HG02610 (cell line): ENCODE results near the gene TAL1.
"Not testable (repeated sequence)": the region's sequence is repeated elsewhere in the genome, so short reads cannot be mapped to it uniquely, and the experiment has no call there.

Source experiments
- ATAC-seq: cut with Tn5 transposase; IDR thresholded peaks from one replicate; pipeline ENCODE4 v1.9.1; 2021; ENCODE audit warnings: mild to moderate bottlenecking, moderate library complexity; ENCODE audit not compliant: unreplicated experiment

TAL1 gene

DNA sequence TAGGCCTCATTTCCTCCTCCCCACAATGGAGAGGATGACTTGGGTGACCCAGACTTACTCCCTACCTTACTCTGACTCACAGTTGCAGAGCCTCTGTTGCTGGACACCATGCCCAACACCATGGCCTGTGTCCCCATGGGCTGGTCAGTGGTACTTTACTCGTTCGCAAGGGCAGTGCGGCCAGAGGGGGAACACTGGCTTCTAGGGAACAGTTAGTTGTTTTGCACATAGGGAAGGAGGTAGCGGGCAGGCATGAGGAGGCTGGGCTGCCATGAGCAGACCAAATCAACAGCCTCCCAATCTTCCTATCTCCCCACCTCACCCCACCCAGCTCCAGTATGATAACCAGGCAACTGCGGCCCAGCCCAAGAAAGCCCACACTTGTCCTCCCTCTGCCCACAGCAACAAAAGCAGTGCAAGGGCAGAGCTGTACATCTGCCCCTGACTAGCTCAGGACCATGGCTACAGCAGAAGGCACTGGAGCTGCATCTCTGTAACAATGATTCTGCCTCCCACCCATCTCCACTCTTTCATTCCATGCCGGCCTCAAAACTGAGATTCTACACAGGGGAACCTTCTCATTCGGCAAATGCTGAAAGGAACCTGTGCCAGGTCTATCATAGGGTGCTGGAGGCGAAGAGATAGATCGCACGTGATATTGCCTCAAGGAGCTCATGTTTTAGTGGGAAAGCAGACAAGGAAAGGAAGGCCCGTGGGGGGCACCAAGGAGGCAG, 18.6 kb downstream of the TAL1 start:
- no peak for ATAC-seq

DNA sequence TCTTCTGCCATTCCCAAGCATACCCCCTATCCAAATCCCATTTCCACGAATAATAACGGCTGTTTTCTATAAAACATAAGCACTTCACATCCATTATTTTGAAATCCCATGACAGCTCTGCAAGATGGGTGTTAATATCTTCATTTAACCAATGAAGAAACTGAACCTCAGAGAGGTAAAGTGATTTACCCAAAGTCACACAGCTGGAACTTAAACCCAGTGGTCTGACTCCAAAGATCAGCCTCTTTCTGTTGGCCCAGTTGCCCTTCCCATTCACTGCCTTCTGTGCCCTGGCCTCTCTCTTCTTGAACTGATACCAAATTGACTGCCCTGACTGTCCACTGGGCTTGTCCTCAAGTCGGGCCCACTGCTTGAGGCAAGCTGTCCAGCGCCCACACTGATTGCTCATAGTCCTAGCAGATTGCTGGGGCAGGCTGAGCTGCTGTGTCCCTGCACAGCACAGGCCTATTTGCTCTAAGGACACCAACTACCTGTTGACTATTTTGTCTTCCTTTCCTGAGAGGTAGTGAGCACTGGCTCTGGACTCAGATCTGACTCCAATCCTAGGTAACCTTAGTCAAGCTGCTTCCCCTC, 19.3 kb downstream of the TAL1 start:
- no peak for ATAC-seq

DNA sequence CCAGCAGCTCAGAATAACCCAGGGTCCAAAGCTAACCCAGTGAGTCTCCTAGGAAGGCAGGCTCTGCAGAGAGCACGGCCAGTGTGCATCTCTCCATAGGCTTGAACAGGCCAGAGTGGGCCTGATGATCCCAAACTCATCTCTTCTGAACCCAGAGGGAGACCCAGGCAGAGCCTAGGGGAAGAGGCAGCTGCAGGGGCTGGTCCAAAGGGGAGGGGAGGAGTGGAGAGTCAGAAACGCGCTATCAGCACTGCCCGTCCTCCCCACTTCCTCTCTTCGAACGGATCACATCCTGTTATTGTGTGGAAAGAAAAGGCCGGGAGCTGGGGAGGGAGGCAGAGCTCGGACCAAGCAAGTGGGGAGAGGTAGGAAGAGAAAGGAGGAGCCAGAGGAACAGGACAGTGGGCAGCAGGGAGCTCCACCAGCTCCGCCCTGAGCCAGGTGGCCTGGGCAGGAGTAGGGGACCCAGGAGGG, 20.2 kb downstream of the TAL1 start:
- ATAC-seq: no peak

DNA sequence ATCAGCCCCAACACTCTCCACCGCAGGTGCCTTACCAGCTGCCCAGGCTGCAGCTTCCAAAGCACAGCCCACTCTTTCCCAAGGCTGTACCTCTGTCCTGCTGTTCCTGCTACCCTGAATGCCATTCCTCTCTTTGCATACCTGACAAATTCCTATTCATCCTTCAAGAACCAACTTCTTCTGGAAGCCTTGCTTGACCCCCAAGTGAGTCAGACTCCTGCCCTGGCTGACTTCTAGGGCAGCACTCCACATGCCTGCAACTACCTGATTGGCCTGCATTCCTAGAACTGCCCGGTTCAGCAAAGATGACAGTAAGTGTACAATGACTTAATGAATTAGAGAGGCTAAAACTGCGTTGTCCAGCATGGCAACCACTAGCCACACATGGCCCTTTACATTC, 21.4 kb downstream of the TAL1 start:
- no peak for ATAC-seq

DNA sequence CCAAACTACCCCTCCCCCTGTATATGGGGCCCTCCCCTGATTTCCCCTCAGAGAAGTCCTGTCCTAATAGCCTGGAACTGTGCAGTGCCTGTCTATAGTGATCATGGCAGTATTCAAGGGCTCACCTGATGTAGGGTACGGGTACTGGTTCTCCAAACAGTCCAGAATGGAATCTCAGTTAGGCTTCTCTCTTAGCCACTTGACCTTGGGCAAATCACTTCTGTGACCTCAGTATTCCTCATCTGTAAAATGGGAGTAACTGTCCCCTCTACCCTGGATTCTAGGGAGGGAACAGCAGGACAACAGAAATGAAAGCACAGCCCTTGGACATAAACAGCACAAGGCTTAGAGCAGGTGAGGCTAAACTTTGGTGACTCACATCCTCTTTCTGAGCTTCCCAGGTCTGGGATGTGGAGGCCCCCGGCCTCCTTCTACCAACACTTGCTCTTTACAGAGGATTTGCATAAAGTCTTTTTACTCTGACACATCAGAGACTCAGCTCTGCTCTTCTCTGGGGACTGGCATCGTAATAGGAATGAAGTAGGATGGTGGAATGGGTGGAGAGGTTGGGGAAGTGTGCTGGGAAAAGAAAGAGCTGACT, 22.2 kb downstream of the TAL1 start:
- ATAC-seq: no peak

DNA sequence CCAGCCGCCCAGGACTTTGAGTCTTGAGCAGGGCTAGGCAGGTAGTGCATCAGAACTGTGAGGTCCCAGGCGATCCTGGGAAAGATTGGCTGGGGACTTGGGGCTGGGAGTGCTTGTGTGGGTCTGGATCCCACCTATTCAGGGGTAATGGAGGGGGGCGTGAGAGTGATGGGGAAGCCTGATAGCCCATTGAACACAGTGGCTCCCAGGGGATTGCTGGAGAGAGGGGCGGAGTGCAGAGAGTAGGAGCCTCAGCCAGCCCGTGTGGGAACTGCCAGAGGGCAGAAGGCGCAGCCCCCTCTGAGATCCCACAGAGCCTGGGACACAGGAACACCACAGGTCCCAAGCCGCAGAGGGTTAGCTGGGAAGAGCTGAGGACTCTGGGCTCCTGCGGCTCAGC, 22.9 kb downstream of the TAL1 start:
- ATAC-seq: no peak

DNA sequence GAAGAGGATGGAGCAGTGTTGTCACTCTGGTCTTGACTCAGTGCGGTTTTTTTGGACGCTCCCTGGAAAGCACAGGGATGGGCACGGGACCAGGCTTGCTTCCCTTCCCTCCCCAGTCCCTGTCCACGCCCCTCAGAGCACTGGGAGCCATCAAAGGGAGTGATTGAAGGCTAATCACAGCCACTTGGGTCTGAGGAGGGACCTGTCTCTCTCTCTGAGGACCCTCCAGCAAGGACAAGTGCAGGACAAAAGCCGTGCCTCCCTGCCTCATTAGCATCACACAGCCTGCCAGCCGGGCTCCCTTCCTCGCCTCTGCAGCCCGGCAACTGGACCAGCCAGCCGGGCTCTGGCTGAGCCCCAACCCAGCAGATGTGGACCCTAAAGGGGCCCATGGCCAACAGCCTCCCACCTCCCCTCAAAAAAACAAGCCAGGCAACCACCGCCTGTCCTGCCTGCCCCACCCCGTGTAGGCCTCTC, 23.6 kb downstream of the TAL1 start:
- no peak for ATAC-seq

DNA sequence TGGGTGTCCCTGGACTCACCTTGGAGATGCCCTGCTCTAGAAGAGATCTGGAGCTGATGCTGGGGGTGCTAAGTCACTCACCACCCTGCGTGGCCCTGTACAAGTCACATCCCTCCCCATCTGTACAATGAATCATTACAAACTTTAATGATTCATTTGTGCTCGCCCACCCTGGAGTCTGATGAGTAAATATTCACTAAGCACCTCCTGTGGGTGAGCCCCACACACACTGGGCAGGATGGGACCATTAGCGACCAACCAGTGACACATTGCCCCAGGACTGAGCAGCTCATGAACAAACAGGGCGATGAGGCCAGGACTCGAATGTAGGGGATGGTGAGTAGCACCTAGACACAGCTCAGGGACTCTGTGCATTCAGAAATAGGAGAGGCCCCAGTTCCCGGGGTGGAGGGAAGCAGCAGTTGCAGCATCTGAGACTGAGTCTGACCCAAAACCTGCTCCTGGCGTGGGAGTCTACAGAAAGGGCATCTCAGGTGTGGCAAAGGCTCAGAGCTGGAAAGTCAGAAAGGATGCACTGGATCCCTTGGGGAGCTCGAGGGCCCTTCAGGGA, 24.1 kb downstream of the TAL1 start:
- ATAC-seq: no peak

DNA sequence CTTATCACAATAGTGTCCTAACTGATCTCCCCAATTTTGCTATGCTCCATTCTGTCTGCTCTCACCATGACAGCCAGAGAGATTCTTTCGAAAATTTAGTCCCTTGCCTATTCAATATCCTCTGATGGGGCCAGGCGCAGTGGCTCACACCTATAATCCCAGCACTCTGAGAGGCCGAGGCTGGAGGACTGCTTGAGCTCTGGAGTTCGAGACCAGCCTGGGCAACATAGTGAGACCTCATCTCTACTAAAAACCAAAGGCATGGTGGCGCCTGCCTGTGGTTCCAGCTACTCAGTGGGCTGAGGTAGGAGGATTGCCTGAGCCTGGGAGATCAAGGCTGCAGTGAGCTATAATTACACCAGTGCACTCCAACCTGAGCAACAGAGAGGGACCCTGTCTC, 26.1 kb downstream of the TAL1 start:
- ATAC-seq: no peak

DNA sequence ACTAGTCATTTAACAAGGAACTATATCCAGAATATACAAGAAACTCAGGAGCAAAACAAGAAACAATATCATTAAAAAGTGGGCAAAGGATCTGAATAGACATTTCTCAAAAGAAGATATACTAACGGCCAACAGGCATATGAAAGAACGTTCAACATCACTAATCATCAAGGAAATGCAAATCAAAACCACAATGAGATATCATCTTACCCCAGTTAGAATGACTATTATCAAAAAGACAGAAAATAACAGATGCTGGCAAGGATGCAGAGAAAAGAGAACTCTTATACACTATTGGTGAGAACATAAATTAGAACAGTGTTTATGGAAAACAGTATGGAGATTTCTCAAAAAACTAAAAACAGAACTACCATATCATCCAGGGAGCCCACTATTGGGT, 28.5 kb downstream of the TAL1 start:
- ATAC-seq: not testable (repeated sequence)

DNA sequence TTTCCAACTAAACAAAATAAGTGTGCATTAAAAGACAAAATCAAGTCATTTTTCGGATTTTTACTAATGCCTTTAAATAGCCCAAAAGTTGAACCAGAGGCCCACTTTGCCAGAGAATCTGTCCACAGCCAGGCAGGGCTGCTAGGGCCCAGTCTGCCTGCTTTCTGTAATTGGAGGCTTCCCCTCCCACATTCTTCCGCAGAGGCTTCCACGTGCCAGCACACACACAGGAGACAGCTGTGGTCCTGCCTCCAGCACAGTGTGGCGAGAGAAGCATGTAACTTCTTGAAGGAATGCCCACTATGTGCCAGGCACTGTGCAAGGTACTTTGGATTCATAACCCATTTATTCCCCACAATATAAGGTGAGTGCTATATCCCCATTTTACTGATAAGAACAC, 30.8 kb downstream of the TAL1 start:
- no peak for ATAC-seq

DNA sequence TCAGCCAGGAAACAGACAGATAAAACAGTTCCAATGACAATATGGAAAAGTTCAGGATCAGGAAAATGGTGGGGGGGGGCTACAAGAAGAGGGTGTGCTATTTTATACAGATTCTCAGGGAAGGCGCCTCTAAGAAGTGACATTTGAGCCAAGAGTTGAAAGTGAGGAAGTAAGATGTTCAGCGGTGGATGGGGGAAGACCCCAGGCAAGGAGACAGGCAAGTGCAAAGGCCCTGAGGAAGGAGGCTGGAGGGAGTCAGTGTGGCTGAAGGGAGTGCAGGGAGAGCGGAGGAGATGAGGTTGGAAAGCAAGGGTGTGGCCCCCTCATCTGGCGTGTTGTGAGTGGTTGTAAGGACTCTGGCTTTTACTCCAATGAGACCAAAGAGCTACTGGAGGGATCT, 33.8 kb downstream of the TAL1 start:
- no peak for ATAC-seq

DNA sequence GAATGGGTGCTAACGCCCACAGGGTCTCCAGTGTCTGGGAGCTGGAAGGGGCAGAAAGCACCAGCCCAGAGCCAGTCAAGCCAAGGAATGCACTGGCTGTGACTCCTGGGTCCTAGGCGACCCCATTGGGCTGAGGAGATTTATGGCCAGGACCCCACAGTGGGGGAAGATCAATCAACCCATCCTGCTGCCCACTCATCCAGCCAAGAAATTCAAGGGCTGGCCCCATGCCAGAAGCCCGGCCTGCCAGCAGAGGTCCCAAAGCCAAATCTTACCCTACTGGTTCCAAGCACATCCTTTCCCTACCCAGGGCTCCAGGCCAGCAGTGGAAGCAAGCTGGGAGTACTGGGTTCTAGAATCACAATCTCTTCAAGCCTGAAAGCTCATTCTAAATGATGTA, 35.4 kb downstream of the TAL1 start:
- no peak for ATAC-seq

DNA sequence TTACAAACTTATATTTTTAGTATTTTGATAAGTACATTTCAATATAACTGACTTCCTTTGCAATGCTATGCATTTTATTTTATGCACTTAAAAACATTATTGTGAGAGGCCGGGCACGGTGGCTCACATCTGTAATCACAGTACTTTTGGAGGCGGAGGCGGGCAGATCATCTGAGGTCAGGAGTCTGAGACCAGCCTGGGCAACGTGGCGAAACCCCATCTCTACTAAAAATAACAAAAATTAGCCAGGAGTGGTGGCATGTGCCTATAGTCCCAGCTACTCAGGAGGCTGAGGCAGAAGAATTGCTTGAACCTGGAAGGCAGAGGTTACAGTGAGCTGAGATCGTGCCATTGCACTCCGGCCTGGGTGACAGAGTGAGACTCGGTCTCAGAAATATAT, 36.0 kb downstream of the TAL1 start:
- ATAC-seq: not testable (repeated sequence)

DNA sequence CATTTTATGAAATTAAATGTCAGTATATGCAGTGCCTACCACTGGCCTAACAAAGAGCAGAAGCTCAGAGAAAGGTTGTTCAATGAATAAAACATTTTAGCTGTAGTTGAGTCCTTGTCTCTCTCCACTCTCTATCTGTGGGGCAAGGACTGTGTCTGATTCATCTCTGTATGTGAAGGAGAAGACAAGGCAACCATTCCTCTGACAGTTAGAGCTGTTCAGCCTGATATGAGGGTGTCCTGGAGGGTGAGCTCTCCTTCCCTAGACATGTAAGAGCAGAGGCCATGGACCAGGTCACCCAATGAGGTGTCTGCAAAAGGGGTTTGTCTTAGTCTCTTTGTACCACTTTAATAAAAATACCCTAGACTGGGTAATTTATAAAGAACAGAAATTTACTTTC, 37.7 kb downstream of the TAL1 start:
- ATAC-seq: no peak

DNA sequence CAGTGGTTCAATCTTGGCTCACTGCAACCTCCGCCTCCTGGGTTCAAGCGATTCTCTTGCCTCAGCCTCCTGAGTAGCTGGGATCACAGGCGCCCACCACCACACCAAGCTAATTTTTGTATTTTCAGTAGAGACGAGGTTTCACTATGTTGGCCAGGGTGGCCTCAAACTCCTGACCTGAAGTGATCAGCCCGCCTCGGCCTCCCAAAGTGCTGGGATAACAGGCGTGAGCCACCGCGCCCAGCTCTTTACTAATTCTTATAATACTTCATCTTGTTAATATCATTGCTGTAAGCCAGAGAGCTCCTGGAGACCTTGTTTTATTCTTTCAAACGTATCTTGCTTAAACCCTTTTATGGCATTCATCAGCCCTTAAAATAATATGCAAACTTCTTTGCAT, 38.5 kb downstream of the TAL1 start:
- not testable (repeated sequence) for ATAC-seq

DNA sequence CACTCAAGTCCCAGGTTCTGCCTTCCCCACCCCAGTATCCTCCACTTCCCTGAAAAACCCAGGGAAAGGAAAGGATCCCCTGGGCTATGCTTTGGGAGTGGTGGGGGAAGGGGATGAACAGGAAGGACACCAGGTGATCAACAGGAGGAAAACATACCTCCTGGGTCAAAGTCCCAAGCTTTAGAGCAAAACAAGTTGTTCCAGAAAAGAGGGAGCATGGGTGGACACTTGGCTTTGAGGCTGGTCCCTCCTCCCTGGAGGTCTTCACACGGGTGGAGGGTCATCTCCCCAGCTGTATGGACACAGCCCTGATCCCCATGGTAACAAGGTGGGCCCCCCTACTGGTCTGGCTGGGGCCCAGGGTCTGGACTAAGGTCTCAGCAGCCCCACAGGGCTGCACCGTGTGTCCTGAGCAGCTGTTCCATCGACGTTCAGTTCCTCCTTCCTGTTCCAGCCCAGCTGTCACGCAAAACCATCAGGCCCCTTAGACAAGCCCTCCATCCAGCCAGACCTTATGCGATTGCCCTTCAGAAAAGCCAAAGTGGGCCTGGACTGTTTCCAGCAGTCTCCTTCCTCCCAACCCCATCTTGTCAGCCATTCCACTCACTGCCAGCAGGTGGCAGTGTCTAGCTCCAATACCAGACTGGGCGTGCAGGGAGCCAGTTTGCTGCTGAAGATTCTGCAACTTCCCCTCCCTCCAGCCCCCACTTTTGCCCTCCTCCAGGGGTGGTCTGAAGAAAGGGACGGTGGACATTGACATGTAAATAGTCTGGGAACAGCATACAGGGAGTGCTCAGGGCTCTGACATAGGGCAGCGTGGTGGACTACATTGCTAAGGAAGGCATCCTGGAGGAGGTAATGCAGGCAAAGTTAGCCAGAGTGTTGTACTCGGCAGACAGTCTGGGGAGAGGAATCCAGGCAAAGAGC, 39.3 kb downstream of the TAL1 start:
- peak; percentile 62 for ATAC-seq

DNA sequence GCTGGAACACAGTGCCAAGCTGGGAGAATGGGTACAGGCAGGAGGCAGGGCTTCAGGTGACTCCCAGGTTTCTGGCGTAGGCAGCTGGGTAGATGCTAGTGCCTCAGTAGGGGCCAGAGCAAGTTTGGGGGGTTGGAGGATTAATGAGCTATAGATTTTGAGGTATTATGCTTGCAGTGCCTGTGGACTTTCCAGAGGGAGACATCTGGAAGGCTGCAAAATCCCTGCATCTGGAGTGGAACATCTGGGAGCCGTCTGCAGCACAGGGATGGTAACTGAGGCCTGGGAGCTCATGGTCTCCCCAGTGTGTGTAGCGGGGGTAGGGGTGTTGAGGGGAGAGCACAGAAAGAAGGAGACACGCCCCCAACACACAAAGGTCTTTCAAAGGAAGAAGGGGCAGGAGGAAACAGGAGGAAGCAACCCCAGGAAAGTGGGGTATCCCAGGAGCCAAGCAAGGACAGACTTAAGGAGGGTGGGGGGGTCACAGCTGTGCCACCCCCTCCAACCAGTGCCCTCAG, 40.0 kb downstream of the TAL1 start:
- ATAC-seq: no peak

DNA sequence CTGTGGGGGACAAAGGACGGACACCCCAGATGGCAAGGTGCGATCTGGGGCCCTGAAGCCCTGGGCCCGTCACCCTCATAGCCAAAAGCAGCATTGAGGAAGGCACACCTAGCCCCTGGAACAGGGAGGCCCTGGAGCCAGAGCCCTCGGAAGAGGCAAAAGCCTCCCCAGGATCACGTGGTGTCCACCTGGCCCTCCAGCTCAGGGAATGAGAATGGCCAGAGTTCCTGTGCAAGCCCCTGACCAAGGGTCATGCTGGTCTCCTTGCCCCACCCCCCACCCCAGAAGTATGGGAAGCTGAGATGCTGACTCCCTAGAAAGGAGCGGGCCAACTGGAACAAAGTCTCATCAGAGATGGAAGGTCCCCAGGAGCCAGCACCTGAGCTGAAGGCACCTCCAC, 41.2 kb downstream of the TAL1 start:
- no peak for ATAC-seq

DNA sequence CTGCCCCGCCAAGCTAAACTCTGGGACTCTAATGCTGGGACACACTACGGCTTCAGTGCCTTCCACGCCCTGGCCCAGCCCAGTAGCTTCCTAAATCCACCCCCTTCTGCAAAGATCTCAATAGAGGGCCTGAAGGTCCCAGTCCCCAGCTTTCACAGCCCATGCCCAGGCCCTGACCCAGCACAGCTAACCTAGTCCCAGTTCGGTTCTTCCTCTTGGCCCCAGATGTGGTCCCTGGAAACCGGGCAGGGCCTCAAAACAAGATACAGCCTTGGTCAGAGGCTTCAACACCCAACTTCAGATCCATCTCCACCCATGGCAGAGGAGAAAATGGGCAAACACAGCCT, 41.5 kb downstream of the TAL1 start:
- ATAC-seq: no peak
